WTC11 (cell line): ENCODE data around the gene USH1C. TPM values are rescaled to one million over a fixed set of nuclear protein-coding genes. Genes with fewer than 3 reads are reported as not detected.

Source experiments
- ATAC-seq: fragments of 200-7000 bp; cut with Tn5 transposase; 2 replicates; pipeline ENCODE4 v1.10.0; 2021; ENCODE audit warnings: mild to moderate bottlenecking, moderate library complexity
- CTCF ChIA-PET: fragments of 300-600 bp; sonication (Branson Sonifier 250); formaldehyde crosslinking; loops from one replicate; lab custom pipeline; 2021; ENCODE audit warnings: antibody characterized with exemption; lab: Charles Lee
- POLR2A ChIA-PET: fragments of 350-600 bp; sonication (Branson Sonifier 250); formaldehyde crosslinking; loops from one replicate; lab custom pipeline; 2021; ENCODE audit warnings: antibody characterized with exemption; lab: Charles Lee
- DNase-seq: peaks from one replicate; pipeline ENCODE4 v3.0.0; 2021; ENCODE audit warnings: low spot score
- H3K27ac Mint-ChIP-seq: 2 replicates; pipeline ENCODE4 v1.8.0; 2021; ENCODE audit warnings: mixed read lengths
- H3K27me3 Mint-ChIP-seq: 2 replicates; pipeline ENCODE4 v1.8.0; 2021; ENCODE audit warnings: low read depth, mild to moderate bottlenecking, moderate library complexity, mixed read lengths
- H3K36me3 Mint-ChIP-seq: 2 replicates; pipeline ENCODE4 v1.8.0; 2021; ENCODE audit warnings: mixed read lengths
- H3K4me1 Mint-ChIP-seq: 2 replicates; pipeline ENCODE4 v1.8.0; 2022; ENCODE audit warnings: mixed read lengths
- H3K4me3 Mint-ChIP-seq: 2 replicates; pipeline ENCODE4 v1.8.0; 2021; ENCODE audit warnings: mild to moderate bottlenecking, moderate library complexity, mixed read lengths
- H3K9me3 Mint-ChIP-seq: 2 replicates; pipeline ENCODE4 v1.8.0; 2021; ENCODE audit warnings: mixed read lengths
- ATF1 ChIP-seq: sonication (generic); formaldehyde crosslinking; IDR thresholded peaks from 2 replicates; pipeline ENCODE4 v1.8.1; 2023; ENCODE audit warnings: mild to moderate bottlenecking, moderate library complexity, missing genetic modification reagents
- ESRRA ChIP-seq: sonication (generic); formaldehyde crosslinking; IDR thresholded peaks from 2 replicates; pipeline ENCODE4 v1.8.1; 2022; ENCODE audit warnings: mild to moderate bottlenecking, missing genetic modification reagents, borderline replicate concordance
- GABPB1 ChIP-seq: sonication (generic); formaldehyde crosslinking; IDR thresholded peaks from 2 replicates; pipeline ENCODE4 v1.8.1; 2023; ENCODE audit warnings: mild to moderate bottlenecking, missing genetic modification reagents
- GRHL2 ChIP-seq: fragments of 250-450 bp; sonication (Bioruptor Pico); IDR thresholded peaks from 2 replicates; pipeline ENCODE4 v1.8.0; 2022; ENCODE audit warnings: mild to moderate bottlenecking, moderate library complexity; ENCODE audit not compliant: insufficient replicate concordance, severe bottlenecking
- GTF2I ChIP-seq: fragments of 250-450 bp; sonication (Bioruptor Pico); conservative IDR thresholded peaks from 2 replicates; pipeline ENCODE4 v1.4.0; 2021; ENCODE audit warnings: mild to moderate bottlenecking
- JAZF1 ChIP-seq: fragments of 250-450 bp; sonication (Bioruptor Pico); IDR thresholded peaks from 2 replicates; pipeline ENCODE4 v1.9.0; 2021; ENCODE audit warnings: moderate library complexity, mild to moderate bottlenecking, inconsistent platforms
- NFYB ChIP-seq: sonication (generic); formaldehyde crosslinking; conservative IDR thresholded peaks from 2 replicates; pipeline ENCODE4 v1.8.0; 2022; ENCODE audit warnings: low read depth, missing genetic modification reagents
- NR3C1 ChIP-seq: sonication (generic); formaldehyde crosslinking; conservative IDR thresholded peaks from 2 replicates; pipeline ENCODE4 v1.8.1; 2023; ENCODE audit warnings: low read depth, mild to moderate bottlenecking, missing genetic modification reagents
- RELA ChIP-seq: sonication (generic); formaldehyde crosslinking; IDR thresholded peaks from 2 replicates; pipeline ENCODE4 v1.8.1; 2022; ENCODE audit warnings: missing genetic modification reagents, mild to moderate bottlenecking, borderline replicate concordance
- RORB ChIP-seq: fragments of 250-450 bp; sonication (Bioruptor Pico); IDR thresholded peaks from 2 replicates; pipeline ENCODE4 v1.9.0; 2021; ENCODE audit warnings: mild to moderate bottlenecking
- SMAD3 ChIP-seq: sonication (generic); formaldehyde crosslinking; IDR thresholded peaks from 2 replicates; pipeline ENCODE4 v1.8.0; 2022; ENCODE audit warnings: missing genetic modification reagents, mild to moderate bottlenecking, borderline replicate concordance
- SOX15 ChIP-seq: fragments of 250-450 bp; sonication (Bioruptor Pico); IDR thresholded peaks from 2 replicates; pipeline ENCODE4 v1.9.0; 2021; ENCODE audit warnings: mild to moderate bottlenecking
- TCF7 ChIP-seq: sonication (generic); formaldehyde crosslinking; IDR thresholded peaks from 2 replicates; pipeline ENCODE4 v1.8.0; 2022; ENCODE audit warnings: mild to moderate bottlenecking, low read depth, missing genetic modification reagents, moderate library complexity
- TEAD4 ChIP-seq: sonication (generic); formaldehyde crosslinking; IDR thresholded peaks from 2 replicates; pipeline ENCODE4 v1.8.0; 2022; ENCODE audit warnings: mild to moderate bottlenecking, missing genetic modification reagents
- ZBTB21 ChIP-seq: sonication (generic); formaldehyde crosslinking; IDR thresholded peaks from 2 replicates; pipeline ENCODE4 v1.8.1; 2023; ENCODE audit warnings: mild to moderate bottlenecking, missing genetic modification reagents, borderline replicate concordance
- ZNF219 ChIP-seq: sonication (generic); formaldehyde crosslinking; IDR thresholded peaks from 2 replicates; pipeline ENCODE4 v1.8.0; 2023; ENCODE audit warnings: missing genetic modification reagents, mild to moderate bottlenecking, borderline replicate concordance
- ZNF317 ChIP-seq: sonication (generic); formaldehyde crosslinking; IDR thresholded peaks from 2 replicates; pipeline ENCODE4 v1.8.1; 2023; ENCODE audit warnings: low read depth, mild to moderate bottlenecking, moderate library complexity, missing genetic modification reagents, borderline replicate concordance
- ZNF423 ChIP-seq: fragments of 250-450 bp; sonication (Bioruptor Pico); IDR thresholded peaks from 2 replicates; pipeline ENCODE4 v2.1.2; 2022; ENCODE audit warnings: mild to moderate bottlenecking, moderate library complexity
- ZNF671 ChIP-seq: fragments of 250-450 bp; sonication (Bioruptor Pico); IDR thresholded peaks from 2 replicates; pipeline ENCODE4 v1.8.0; 2021; ENCODE audit warnings: mild to moderate bottlenecking
- total RNA-seq: library from RNA; stranded (reverse); gene quantifications from 3 replicates; pipeline ENCODE4 v1.2.3, GENCODE V29; 2021
- TF ChIP-seq, protein P1 (sequence below): sonication (generic); formaldehyde crosslinking; IDR thresholded peaks from 2 replicates; pipeline ENCODE4 v1.8.1; 2023; ENCODE audit warnings: mild to moderate bottlenecking, moderate library complexity, missing genetic modification reagents
- TF ChIP-seq, protein P2 (sequence below): sonication (generic); formaldehyde crosslinking; IDR thresholded peaks from 2 replicates; pipeline ENCODE4 v1.8.1; 2022; ENCODE audit warnings: mild to moderate bottlenecking, moderate library complexity, missing genetic modification reagents
- TF ChIP-seq, protein P3 (sequence below): sonication (generic); formaldehyde crosslinking; IDR thresholded peaks from 2 replicates; pipeline ENCODE4 v1.8.0; 2022; ENCODE audit warnings: mild to moderate bottlenecking, missing genetic modification reagents
- TF ChIP-seq, protein P4 (sequence below): sonication (generic); formaldehyde crosslinking; IDR thresholded peaks from 2 replicates; pipeline ENCODE4 v1.8.1; 2023; ENCODE audit warnings: mild to moderate bottlenecking, missing genetic modification reagents

Gene USH1C
- total RNA-seq, 1 experiment from 2014 or later = 3.9 TPM

DNA sequence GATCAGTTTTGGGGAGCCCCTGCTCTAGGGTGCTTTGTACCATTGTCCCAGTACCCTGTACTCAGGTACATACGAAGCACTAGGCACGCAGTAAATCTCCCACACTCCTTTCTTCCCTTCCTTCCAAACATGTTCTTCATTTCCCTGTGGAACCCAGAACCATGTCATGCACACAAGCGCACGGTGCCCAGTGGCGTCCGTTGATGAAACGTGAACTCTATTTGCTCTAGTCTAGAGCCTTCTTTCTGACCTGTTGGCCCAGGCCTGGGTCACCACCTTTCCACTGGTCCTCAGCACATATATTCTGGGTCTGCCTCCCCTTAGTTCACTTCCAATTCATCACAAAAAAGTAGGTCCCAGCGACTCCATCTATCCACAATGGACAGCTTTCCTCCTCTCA, 7.0 kb downstream of the USH1C start (continued):
- TF ChIP-seq JAZF1 (CRISPR knock-in tag) = no peak

DNA sequence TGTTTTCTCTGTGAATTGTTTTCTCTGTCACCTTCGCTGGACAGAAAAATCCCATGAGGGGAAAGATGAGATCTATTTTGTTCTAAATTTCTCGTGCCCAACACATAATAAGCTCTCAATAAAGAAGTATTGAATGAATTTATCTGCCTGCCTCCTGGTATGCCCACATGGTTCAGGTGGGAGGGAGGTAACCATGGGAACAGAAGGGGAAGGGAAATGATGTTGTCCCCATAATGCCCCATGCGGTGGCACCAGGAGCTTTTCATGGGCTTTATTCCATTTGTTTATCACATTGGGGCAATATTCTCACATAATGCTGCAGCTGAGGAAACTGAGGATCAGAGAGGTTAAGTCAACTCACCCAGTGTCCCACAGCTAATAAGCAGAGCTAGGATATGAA, 8.7 kb downstream of the USH1C start:
- no peak overlapping the region for H3K27ac Mint-ChIP-seq
- peaks cover 11% of the 10 kb centered on the region for H3K4me1 Mint-ChIP-seq
- POLR2A ChIA-PET = no interaction called here
- TF ChIP-seq, protein P1, sequence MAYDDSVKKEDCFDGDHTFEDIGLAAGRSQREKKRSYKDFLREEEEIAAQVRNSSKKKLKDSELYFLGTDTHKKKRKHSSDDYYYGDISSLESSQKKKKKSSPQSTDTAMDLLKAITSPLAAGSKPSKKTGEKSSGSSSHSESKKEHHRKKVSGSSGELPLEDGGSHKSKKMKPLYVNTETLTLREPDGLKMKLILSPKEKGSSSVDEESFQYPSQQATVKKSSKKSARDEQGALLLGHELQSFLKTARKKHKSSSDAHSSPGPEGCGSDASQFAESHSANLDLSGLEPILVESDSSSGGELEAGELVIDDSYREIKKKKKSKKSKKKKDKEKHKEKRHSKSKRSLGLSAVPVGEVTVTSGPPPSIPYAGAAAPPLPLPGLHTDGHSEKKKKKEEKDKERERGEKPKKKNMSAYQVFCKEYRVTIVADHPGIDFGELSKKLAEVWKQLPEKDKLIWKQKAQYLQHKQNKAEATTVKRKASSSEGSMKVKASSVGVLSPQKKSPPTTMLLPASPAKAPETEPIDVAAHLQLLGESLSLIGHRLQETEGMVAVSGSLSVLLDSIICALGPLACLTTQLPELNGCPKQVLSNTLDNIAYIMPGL (CRISPR knock-in tag) = no peak
- TF ChIP-seq GRHL2 (CRISPR knock-in tag) (no peak), ZNF423 (CRISPR knock-in tag) (no peak), RORB (CRISPR knock-in tag) (no peak), SMAD3 (CRISPR knock-in tag) (no peak), TCF7 (CRISPR knock-in tag) (no peak), ZNF219 (CRISPR knock-in tag) (no peak)
- H3K9me3 Mint-ChIP-seq = no peaks in the 10 kb centered on the region
- no peak for DNase-seq
- no peak for ATAC-seq
- CTCF ChIA-PET = interaction anchor here (1.3 kb wide), 1 partner anchor 147 kb away, joined by 3 read pairs; the partner anchor contains the start of gene KCNJ11
- no peak overlapping the region for H3K4me3 Mint-ChIP-seq
- no peaks in the 10 kb centered on the region for H3K36me3 Mint-ChIP-seq
- H3K27me3 Mint-ChIP-seq = no peaks in the 10 kb centered on the region

DNA sequence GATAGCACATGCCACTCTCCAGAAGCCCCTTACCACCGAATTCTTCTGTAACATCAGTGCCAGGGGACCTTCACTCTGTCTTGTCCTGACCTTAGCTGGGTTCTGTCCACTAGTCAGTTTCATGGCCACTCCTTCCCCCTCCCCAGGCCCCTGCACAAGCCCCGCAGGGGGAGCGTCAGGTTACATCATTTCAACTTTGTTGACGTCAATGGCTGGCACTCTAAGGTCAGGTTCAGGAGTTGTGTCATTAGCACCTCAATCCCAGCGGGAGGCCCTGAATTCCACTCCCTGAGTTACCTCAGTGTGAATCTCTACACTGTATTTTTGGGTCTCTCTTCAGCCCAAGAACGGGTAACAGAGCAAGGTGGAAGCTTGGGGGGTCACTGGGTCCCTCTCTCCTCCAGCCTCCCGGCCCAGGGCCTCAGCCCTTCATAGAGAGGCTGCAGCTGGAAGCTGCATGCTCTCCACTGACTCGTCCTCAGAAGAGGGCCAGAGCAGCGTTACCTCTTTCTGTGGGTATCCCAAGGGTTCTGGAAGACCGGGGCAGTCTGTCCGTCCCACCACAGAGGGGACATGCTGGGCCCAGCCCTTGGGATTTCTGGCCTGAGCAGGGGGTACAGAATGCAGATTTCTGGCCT, 10.3 kb downstream of the USH1C start:
- no peaks in the 10 kb centered on the region for H3K9me3 Mint-ChIP-seq
- no peaks in the 10 kb centered on the region for H3K36me3 Mint-ChIP-seq
- POLR2A ChIA-PET = no interaction called here
- DNase-seq (no peak), ATAC-seq (no peak)
- CTCF ChIA-PET = no interaction called here
- no peaks in the 10 kb centered on the region for H3K27me3 Mint-ChIP-seq
- no peak for TF ChIP-seq ZNF317 (CRISPR knock-in tag)
- TF ChIP-seq ATF1 (CRISPR knock-in tag) = no peak
- no peak for TF ChIP-seq GTF2I (CRISPR knock-in tag)
- TF ChIP-seq NFYB = no peak
- TF ChIP-seq, protein P2, sequence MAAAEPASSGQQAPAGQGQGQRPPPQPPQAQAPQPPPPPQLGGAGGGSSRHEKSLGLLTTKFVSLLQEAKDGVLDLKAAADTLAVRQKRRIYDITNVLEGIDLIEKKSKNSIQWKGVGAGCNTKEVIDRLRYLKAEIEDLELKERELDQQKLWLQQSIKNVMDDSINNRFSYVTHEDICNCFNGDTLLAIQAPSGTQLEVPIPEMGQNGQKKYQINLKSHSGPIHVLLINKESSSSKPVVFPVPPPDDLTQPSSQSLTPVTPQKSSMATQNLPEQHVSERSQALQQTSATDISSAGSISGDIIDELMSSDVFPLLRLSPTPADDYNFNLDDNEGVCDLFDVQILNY (CRISPR knock-in tag) = no peak
- TF ChIP-seq, protein P3, sequence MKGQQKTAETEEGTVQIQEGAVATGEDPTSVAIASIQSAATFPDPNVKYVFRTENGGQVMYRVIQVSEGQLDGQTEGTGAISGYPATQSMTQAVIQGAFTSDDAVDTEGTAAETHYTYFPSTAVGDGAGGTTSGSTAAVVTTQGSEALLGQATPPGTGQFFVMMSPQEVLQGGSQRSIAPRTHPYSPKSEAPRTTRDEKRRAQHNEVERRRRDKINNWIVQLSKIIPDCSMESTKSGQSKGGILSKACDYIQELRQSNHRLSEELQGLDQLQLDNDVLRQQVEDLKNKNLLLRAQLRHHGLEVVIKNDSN (CRISPR knock-in tag) = no peak
- TF ChIP-seq RELA = no peak
- TF ChIP-seq ZNF671 (CRISPR knock-in tag) = no peak
- no peak for TF ChIP-seq ESRRA (CRISPR knock-in tag)
- no peak for TF ChIP-seq GABPB1 (CRISPR knock-in tag)
- no peak for TF ChIP-seq TEAD4 (CRISPR knock-in tag)
- TF ChIP-seq NR3C1 (CRISPR knock-in tag) = no peak
- TF ChIP-seq, protein P4, sequence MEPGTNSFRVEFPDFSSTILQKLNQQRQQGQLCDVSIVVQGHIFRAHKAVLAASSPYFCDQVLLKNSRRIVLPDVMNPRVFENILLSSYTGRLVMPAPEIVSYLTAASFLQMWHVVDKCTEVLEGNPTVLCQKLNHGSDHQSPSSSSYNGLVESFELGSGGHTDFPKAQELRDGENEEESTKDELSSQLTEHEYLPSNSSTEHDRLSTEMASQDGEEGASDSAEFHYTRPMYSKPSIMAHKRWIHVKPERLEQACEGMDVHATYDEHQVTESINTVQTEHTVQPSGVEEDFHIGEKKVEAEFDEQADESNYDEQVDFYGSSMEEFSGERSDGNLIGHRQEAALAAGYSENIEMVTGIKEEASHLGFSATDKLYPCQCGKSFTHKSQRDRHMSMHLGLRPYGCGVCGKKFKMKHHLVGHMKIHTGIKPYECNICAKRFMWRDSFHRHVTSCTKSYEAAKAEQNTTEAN (CRISPR knock-in tag) = no peak
- TF ChIP-seq SOX15 = no peak
- no peak for TF ChIP-seq ZBTB21 (CRISPR knock-in tag)
- no peak for TF ChIP-seq RORB (CRISPR knock-in tag)
- H3K27ac Mint-ChIP-seq = no peak overlapping the region
- H3K4me1 Mint-ChIP-seq = peaks cover 10% of the 10 kb centered on the region
- no peak overlapping the region for H3K4me3 Mint-ChIP-seq
